ENCODE measurements around the gene ECHDC3. TPM values are rescaled to one million over a fixed set of nuclear protein-coding genes. Genes with fewer than 3 reads are reported as not detected.

ECHDC3 gene
- total and polyA plus RNA-seq, 7 donors: 4.8 to 21.8 (median 13.8) TPM

GRCh38 chr10:11702264-11702663 is 39.9 kb upstream of the ECHDC3 start:
- Histone ChIP-seq H3K4me3 (no peak overlapping the region), H3K4me1 (no peaks in the 10 kb centered on the region), H3K36me3 (no peaks in the 10 kb centered on the region), H3K27me3 (no peaks in the 10 kb centered on the region), H3K27ac (no peak overlapping the region), H3K9me3 (no peaks in the 10 kb centered on the region)
- no peak for DNase-seq
- intact Hi-C loops (cut with DNase I): no loop called here
- TF ChIP-seq POLR2A (IDR thresholded peaks at IDR 0.05) (no peak), POLR2AphosphoS5 (IDR thresholded peaks at IDR 0.05) (no peak), CTCF (IDR thresholded peaks at IDR 0.05) (no peak), EP300 (IDR thresholded peaks at IDR 0.05) (no peak)
- 85 to 92% methylated on average over 4 of the region's 4 CpGs for WGBS, 2 donors

- Histone ChIP-seq H3K4me1 (no peaks in the 10 kb centered on the region), H3K27ac (no peak overlapping the region), H3K4me3 (no peak overlapping the region), H3K27me3 (no peaks in the 10 kb centered on the region), H3K9me3 (no peaks in the 10 kb centered on the region), H3K36me3 (no peaks in the 10 kb centered on the region)
- 87 to 90% methylated on average over 8 of the region's 8 CpGs for WGBS, 2 donors
- TF ChIP-seq CTCF (IDR thresholded peaks at IDR 0.05): no peak
- TF ChIP-seq POLR2AphosphoS5 (IDR thresholded peaks at IDR 0.05): no peak
- no peak for TF ChIP-seq EP300 (IDR thresholded peaks at IDR 0.05)
- no peak for TF ChIP-seq POLR2A (IDR thresholded peaks at IDR 0.05)
- intact Hi-C loops (cut with DNase I): no loop called here
- no peak for DNase-seq
These were observed 38.1 kb upstream of the ECHDC3 start for GRCh38 chr10:11704092-11704491.

GRCh38 chr10:11705722-11706121 is 36.5 kb upstream of the ECHDC3 start:
- no peaks in the 10 kb centered on the region for H3K4me1 ChIP-seq
- intact Hi-C loops (cut with DNase I): no loop called here
- 87 to 89% methylated on average over 4 of the region's 4 CpGs for WGBS, 2 donors
- H3K27ac ChIP-seq: no peak overlapping the region
- no peaks in the 10 kb centered on the region for H3K9me3 ChIP-seq
- H3K4me3 ChIP-seq: no peak overlapping the region
- no peak for DNase-seq
- H3K27me3 ChIP-seq: no peaks in the 10 kb centered on the region
- H3K36me3 ChIP-seq: no peaks in the 10 kb centered on the region
- TF ChIP-seq EP300 (IDR thresholded peaks at IDR 0.05) (no peak), POLR2A (IDR thresholded peaks at IDR 0.05) (no peak), POLR2AphosphoS5 (IDR thresholded peaks at IDR 0.05) (no peak), CTCF (IDR thresholded peaks at IDR 0.05) (no peak)

GRCh38 chr10:11706895-11707567 is 35.2 kb upstream of the ECHDC3 start:
- no peak overlapping the region for H3K27ac ChIP-seq
- H3K4me1 ChIP-seq: no peaks in the 10 kb centered on the region
- 82 to 85% methylated on average over 10 of the region's 10 CpGs for WGBS, 2 donors
- no peaks in the 10 kb centered on the region for H3K27me3 ChIP-seq
- no peaks in the 10 kb centered on the region for H3K9me3 ChIP-seq
- no peaks in the 10 kb centered on the region for H3K36me3 ChIP-seq
- intact Hi-C loops (cut with DNase I): no loop called here
- TF ChIP-seq POLR2A (IDR thresholded peaks at IDR 0.05): no peak
- no peak for TF ChIP-seq EP300 (IDR thresholded peaks at IDR 0.05)
- no peak for TF ChIP-seq CTCF (IDR thresholded peaks at IDR 0.05)
- no peak for TF ChIP-seq POLR2AphosphoS5 (IDR thresholded peaks at IDR 0.05)
- DNase-seq: no peak
- no peak overlapping the region for H3K4me3 ChIP-seq
